Right ventricle myocardium superior (tissue), 1 donor: Measurements from ENCODE around the gene CD226. TPM values are rescaled to one million over a fixed set of nuclear protein-coding genes. Genes with fewer than 3 reads are reported as not detected.
"Not testable (repeated sequence)": the region's sequence is repeated elsewhere in the genome, so short reads cannot be mapped to it uniquely, and the experiment has no call there.

Experiments
- ATAC-seq: fragments of 200-7000 bp; cut with Tn5 transposase; one replicate; pipeline ENCODE4 v1.9.1; 2020; ENCODE audit warnings: mild to moderate bottlenecking; ENCODE audit not compliant: poor library complexity
- DNase-seq: peaks from one replicate; pipeline ENCODE4 v3.0.0-alpha.2; 2020
- intact Hi-C: fragments of 100-400 bp; cut with DNase I; formaldehyde crosslinking; loops from one replicate; pipeline ENCODE4 v1.11.2; 2022
- total RNA-seq: library from RNA; stranded (reverse); fragmentation: NEBNext Ultra II Directional; extraction: Animal tissue kit (Norgen Biotek cat#: 25700); gene quantifications from one replicate; pipeline ENCODE4 v1.2.1, GENCODE V29; 2021
- donor health status: DM: no; HTN: yes; CAD: no; lungs with severe emphysema.

CD226 gene
- total RNA-seq, 1 donor from 2014 or later, result 0.94 TPM

GRCh38 chr18:69843015-69843414, 104.7 kb downstream of the CD226 start:
- DNase-seq, result no peak
- no peak for ATAC-seq
- intact Hi-C loops, result no loop called here

- ATAC-seq, result no peak
- intact Hi-C loops, result no loop called here
These were observed 106.6 kb downstream of the CD226 start for GRCh38 chr18:69841117-69841516.

GRCh38 chr18:69840445-69840844, 107.2 kb downstream of the CD226 start:
- ATAC-seq (no peak), DNase-seq (no peak)
- intact Hi-C loops, result no loop called here

More at GRCh38 chr18:69841117-69841516, 106.6 kb downstream of the CD226 start:
- no peak for DNase-seq

GRCh38 chr18:69840001-69840400, 107.7 kb downstream of the CD226 start:
- intact Hi-C loops, result no loop called here
- no peak for ATAC-seq
- DNase-seq, result no peak

GRCh38 chr18:69839497-69839896, 108.2 kb downstream of the CD226 start:
- DNase-seq (peak; percentile 40), ATAC-seq (no peak)
- intact Hi-C loops, result no loop called here

- no peak for DNase-seq
- intact Hi-C loops, result no loop called here
- ATAC-seq, result no peak
These were observed 108.9 kb downstream of the CD226 start for GRCh38 chr18:69838620-69839411.

GRCh38 chr18:69838003-69838402, 109.7 kb downstream of the CD226 start:
- DNase-seq, result no peak
- no peak for ATAC-seq
- intact Hi-C loops, result no loop called here

GRCh38 chr18:69834980-69835379, 112.7 kb downstream of the CD226 start:
- ATAC-seq, DNase-seq, intact Hi-C loops: not testable (repeated sequence)

GRCh38 chr18:69830189-69830588, 117.5 kb downstream of the CD226 start:
- ATAC-seq (no peak), DNase-seq (no peak)
- intact Hi-C loops, result no loop called here

GRCh38 chr18:69820538-69820937, 127.1 kb downstream of the CD226 start:
- intact Hi-C loops, result no loop called here
- ATAC-seq (no peak), DNase-seq (no peak)

- ATAC-seq (no peak), DNase-seq (no peak)
- intact Hi-C loops, result no loop called here
These were observed 128.2 kb downstream of the CD226 start for GRCh38 chr18:69819460-69819859.

GRCh38 chr18:69817335-69817940, 130.2 kb downstream of the CD226 start:
- intact Hi-C loops, result no loop called here
- ATAC-seq, result no peak
- DNase-seq, result no peak

- intact Hi-C loops, result no loop called here
- no peak for ATAC-seq
- DNase-seq, result no peak
These were observed 132.8 kb downstream of the CD226 start for GRCh38 chr18:69814861-69815385.

- DNase-seq (no peak), ATAC-seq (no peak)
- intact Hi-C loops, result no loop called here
These were observed 134.1 kb downstream of the CD226 start for GRCh38 chr18:69813559-69813958.

GRCh38 chr18:69808399-69808798, 139.3 kb downstream of the CD226 start:
- DNase-seq, result no peak
- ATAC-seq, result no peak
- intact Hi-C loops, result no loop called here

GRCh38 chr18:69804776-69805501, 142.7 kb downstream of the CD226 start:
- ATAC-seq, result no peak
- no peak for DNase-seq
- intact Hi-C loops, result no loop called here
